Adrenal gland (tissue), 12 donors: ENCODE results near the gene ZNF827. TPM values are rescaled to one million over a fixed set of nuclear protein-coding genes. Genes with fewer than 3 reads are reported as not detected.

ENCODE experiments used
- DNase-seq, 7 donors: peaks; one replicate each; pipeline ENCODE4 v3.0.0-alpha.2; 2019 to 2020
- H3K27ac ChIP-seq, 5 donors: fragments of 200-600 bp; sonication (generic) in 4 of 5; 1 replicate in 3 of 5; 2 replicates in 2 of 5; pipeline versions ENCODE4 v1.5.1 to v1.8.0; 2016 to 2020; ENCODE audit warnings: mild to moderate bottlenecking in 1 of 5
- H3K27me3 ChIP-seq: fragments of 200-600 bp; 2 replicates; pipeline ENCODE4 v1.8.0; 2021
- H3K36me3 ChIP-seq, 2 donors: fragments of 200-600 bp; replicated peaks in 1 of 2; 1 replicate in 1 of 2; 2 replicates in 1 of 2; pipeline versions ENCODE4 v1.5.1 to v1.8.0; 2018 to 2022
- H3K4me1 ChIP-seq, 2 donors: fragments of 200-600 bp; replicated peaks in 1 of 2; 1 replicate in 1 of 2; 2 replicates in 1 of 2; pipeline versions ENCODE4 v1.5.1 to v1.8.0; 2018 to 2021
- H3K4me3 ChIP-seq, 4 donors: fragments of 200-600 bp; sonication (generic) in 3 of 4; one replicate each; pipeline ENCODE4 v1.5.1; 2016 to 2018
- H3K9me3 ChIP-seq, 3 donors: fragments of 200-600 bp; sonication (generic) in 1 of 3; replicated peaks in 1 of 3; 1 replicate in 2 of 3; 2 replicates in 1 of 3; pipeline versions ENCODE4 v1.5.1 to v1.8.0; 2016 to 2021
- CTCF ChIP-seq, 6 experiments: fragments of 450-650 bp in 4 of 6; fragments of 200-600 bp in 2 of 6; sonication (generic) in 1 of 6; IDR thresholded peaks; 1 replicate in 5 of 6; 2 replicates in 1 of 6; pipeline versions ENCODE4 v1.5.1 to v1.8.0; 2016 to 2021; ENCODE audit warnings: antibody characterized with exemption in 6 of 6, mild to moderate bottlenecking in 2 of 6, moderate library complexity in 1 of 6
- POLR2A ChIP-seq, 2 donors: fragments of 450-650 bp; IDR thresholded peaks; one replicate each; pipeline ENCODE4 v1.6.1; 2017; ENCODE audit warnings: antibody characterized with exemption in 2 of 2, mild to moderate bottlenecking in 2 of 2, moderate library complexity in 1 of 2
- WGBS, 4 donors: extraction: QIAGEN DNeasy Blood & Tissue Kit in 2 of 4; methylation state at CpG; one replicate each; pipeline versions ENCODE4 v1.1.5 to v1.1.7; 2013 to 2017; 5-methylcytosine and 5-hydroxymethylcytosine counted together
- intact Hi-C, 2 donors: fragments of 100-400 bp; cut with DNase I; formaldehyde crosslinking; loops; one replicate each; pipeline versions ENCODE4 v1.14.1 to v1.15.0; 2022 to 2023
- polyA plus RNA-seq, 3 donors: library from polyadenylated mRNA; stranded (reverse); fragments of 200-250 nt in 2 of 3; fragments of 350-450 nt in 1 of 3; fragmentation: Illumina TruSeq in 1 of 3; extraction: RNeasy Lipid Tissue Mini Kit (QIAGEN cat#74804) in 1 of 3; gene quantifications; one replicate each; pipeline ENCODE4 v1.2.3, GENCODE V29; 2013 to 2014
- total RNA-seq, 9 donors: library from RNA; depleted of rRNA in 4 of 9; stranded (reverse); fragments of >200 nt in 4 of 9; fragments of 120-200 nt in 1 of 9; fragmentation: NEBNext Ultra II Directional in 1 of 9; extraction: Animal tissue kit (Norgen Biotek cat#: 25700) in 1 of 9; gene quantifications; one replicate each; pipeline versions ENCODE4 v1.1.0 to v1.2.4, GENCODE V29; 2013 to 2023
- donor health status: healthy with polysubstance abuse.
- donor health status: Bipolar disorder and iron deficiency.
- donor health status: DM: yes; HTN: yes; CAD: no.
- donor health status: DM: no; HTN: no; CAD: no.
- donor health status: DM: no; HTN: no; CAD: no.
- donor health status: DM: yes; HTN: yes; CAD: no.

The ZNF827 gene
- total and polyA plus RNA-seq, 12 donors, result 8.0 to 37.1 (median 22.7) TPM

DNA sequence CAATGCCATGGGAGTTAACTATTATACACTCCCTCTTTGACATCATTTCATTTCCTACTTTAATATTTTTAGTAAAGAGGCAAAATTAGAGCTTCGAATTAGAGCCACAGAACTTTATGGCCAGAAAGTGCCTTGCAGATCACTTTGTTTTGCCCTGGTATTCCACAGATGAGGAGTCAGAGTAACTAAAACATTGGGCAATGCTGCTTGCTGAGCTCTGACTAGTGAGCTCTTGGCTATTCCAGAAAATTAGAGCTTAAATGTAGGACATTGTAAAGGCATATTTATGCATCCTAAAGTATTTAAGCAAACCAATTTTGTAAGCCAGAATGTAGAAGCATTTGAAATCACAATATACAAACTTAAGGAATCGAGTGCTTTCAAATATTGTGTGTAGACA is 6.3 kb upstream of the ZNF827 start:
- Histone ChIP-seq H3K36me3 (no peaks in the 10 kb centered on the region), H3K9me3 (no peaks in the 10 kb centered on the region), H3K4me1 (no peaks in the 10 kb centered on the region), H3K27me3 (no peaks in the 10 kb centered on the region), H3K4me3 (no peak overlapping the region), H3K27ac (no peak overlapping the region)
- no peak for TF ChIP-seq CTCF (IDR thresholded peaks at IDR 0.05)
- WGBS, 4 donors, result 84 to 92% (median 89%) methylated on average over 2 of the region's 2 CpGs
- intact Hi-C loops, result loop anchor here in 1 of 2 donors (10.0 kb wide), 1 partner anchor 230 kb away; the partner anchor contains the start of gene LSM6
- DNase-seq, result no peak

DNA sequence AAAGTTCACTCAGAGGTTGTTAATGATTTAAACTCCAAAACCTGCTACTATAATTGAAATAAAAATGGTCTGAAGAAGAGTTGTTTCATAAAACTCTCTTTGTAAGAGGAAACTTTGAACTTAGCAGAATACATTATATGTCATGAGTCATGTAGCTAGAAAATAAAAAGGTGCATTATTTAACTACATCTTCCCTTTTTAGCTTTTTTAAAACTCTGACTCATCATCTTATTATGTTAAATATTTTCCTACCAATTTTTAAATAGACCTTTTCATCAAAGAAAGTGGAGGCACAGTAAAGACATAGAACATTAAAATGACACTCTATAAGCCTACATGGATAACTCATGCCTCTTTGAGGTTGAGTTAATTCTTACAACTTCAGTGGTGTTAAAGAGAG is 1.2 kb upstream of the ZNF827 start:
- no peak for TF ChIP-seq POLR2A (IDR thresholded peaks at IDR 0.05)
- TF ChIP-seq CTCF (IDR thresholded peaks at IDR 0.05), result no peak
- intact Hi-C loops, result loop anchor here in 1 of 2 donors (5.0 to 10.0 kb wide), 3 partner anchors 53 to 235 kb away; partner anchors contain the start of gene LSM6
- no peak overlapping the region for H3K4me3 ChIP-seq
- no peaks in the 10 kb centered on the region for H3K9me3 ChIP-seq
- H3K4me1 ChIP-seq, result peaks cover 0 to 20% of the 10 kb centered on the region in 2 donors
- no peak for DNase-seq
- no peaks in the 10 kb centered on the region for H3K36me3 ChIP-seq
- H3K27ac ChIP-seq, result no peak overlapping the region
- H3K27me3 ChIP-seq, result no peaks in the 10 kb centered on the region

DNA sequence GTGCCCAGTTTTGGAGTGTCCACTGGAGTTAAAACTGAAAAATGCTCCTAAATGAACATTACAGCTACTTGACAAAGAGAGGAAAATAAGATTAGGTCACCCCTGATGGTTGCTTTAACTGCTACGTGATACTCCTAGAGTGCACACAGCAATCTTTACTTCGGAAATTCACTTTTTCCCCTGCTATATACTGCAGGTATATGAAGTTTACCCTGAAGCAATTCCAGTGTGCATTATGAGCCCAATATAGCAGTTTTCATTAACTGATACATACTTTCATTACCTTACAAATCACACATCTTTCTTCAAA is 773 bp upstream of the ZNF827 start:
- Histone ChIP-seq H3K9me3 (no peaks in the 10 kb centered on the region), H3K4me3 (peak overlapping the region in 1 of 4 donors; percentile 70), H3K27ac (no peak overlapping the region), H3K36me3 (no peaks in the 10 kb centered on the region), H3K27me3 (no peaks in the 10 kb centered on the region), H3K4me1 (peaks cover 0 to 25% of the 10 kb centered on the region in 2 donors)
- no peak for TF ChIP-seq POLR2A (IDR thresholded peaks at IDR 0.05)
- TF ChIP-seq CTCF (IDR thresholded peaks at IDR 0.05), result no peak
- DNase-seq, result no peak
- 40 to 51% (median 46%) methylated on average over 2 of the region's 2 CpGs for WGBS, 4 donors
- intact Hi-C loops, result loop anchor here in 1 of 2 donors (5.0 to 10.0 kb wide), 2 partner anchors 52 to 95 kb away; no protein-coding TSS in a partner anchor

GRCh38 chr4:145937971-145938611 is 532 bp downstream of the ZNF827 start:
- TF ChIP-seq POLR2A (IDR thresholded peaks at IDR 0.05) (no peak), CTCF (IDR thresholded peaks at IDR 0.05) (no peak)
- 0 to 1% (median 1%) methylated on average over 18 of the region's 18 CpGs for WGBS, 4 donors
- Histone ChIP-seq H3K4me3 (peak overlapping the region in 3 of 4 donors; percentile 62 to 80 (median 70)), H3K9me3 (no peaks in the 10 kb centered on the region), H3K4me1 (peaks cover 4 to 37% of the 10 kb centered on the region in 2 donors), H3K27me3 (no peaks in the 10 kb centered on the region), H3K36me3 (no peaks in the 10 kb centered on the region), H3K27ac (peak overlapping the region; percentile 61 to 95 (median 87))
- DNase-seq, result peak in 6 of 7 donors; percentile 21 to 39 (median 34)
- intact Hi-C loops, result loop anchor here in 1 of 2 donors (5.0 to 10.0 kb wide), 2 partner anchors 51 to 93 kb away; no protein-coding TSS in a partner anchor
